ENCODE data around the gene THSD7A.
A peak's percentile ranks its signal among the peaks of the same experiment; 100 is the strongest.

THSD7A gene

DNA sequence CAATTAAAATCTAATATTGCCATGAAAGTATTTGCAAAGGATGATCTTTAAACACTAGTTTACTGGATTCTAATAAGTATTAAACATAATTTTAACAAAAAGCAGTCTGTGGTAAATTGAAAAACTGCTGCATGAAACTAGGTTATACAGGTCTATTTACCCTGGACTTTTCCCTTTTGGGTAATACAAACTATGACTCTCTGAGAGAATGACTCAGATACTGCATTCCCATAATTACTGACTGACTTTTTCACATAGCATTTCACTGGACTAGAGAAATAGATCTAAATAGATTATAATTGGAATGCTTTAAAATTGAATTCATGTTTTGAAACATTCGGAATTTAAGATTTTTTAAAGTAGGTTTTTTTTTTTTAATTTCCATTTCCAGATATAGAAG, 395.7 kb downstream of the THSD7A start:
- H3K4me3 ChIP-seq (ENCODE audit: control insufficient read depth, low read depth, low read length) = no peak overlapping the region
- TF ChIP-seq, protein P1, sequence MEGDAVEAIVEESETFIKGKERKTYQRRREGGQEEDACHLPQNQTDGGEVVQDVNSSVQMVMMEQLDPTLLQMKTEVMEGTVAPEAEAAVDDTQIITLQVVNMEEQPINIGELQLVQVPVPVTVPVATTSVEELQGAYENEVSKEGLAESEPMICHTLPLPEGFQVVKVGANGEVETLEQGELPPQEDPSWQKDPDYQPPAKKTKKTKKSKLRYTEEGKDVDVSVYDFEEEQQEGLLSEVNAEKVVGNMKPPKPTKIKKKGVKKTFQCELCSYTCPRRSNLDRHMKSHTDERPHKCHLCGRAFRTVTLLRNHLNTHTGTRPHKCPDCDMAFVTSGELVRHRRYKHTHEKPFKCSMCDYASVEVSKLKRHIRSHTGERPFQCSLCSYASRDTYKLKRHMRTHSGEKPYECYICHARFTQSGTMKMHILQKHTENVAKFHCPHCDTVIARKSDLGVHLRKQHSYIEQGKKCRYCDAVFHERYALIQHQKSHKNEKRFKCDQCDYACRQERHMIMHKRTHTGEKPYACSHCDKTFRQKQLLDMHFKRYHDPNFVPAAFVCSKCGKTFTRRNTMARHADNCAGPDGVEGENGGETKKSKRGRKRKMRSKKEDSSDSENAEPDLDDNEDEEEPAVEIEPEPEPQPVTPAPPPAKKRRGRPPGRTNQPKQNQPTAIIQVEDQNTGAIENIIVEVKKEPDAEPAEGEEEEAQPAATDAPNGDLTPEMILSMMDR (conservative IDR thresholded peaks at IDR 0.05; ENCODE audit: control insufficient read depth, insufficient read depth, low read depth, low read length) = no peak
- DNase-seq (ENCODE audit: low read depth) = peak; percentile 54

DNA sequence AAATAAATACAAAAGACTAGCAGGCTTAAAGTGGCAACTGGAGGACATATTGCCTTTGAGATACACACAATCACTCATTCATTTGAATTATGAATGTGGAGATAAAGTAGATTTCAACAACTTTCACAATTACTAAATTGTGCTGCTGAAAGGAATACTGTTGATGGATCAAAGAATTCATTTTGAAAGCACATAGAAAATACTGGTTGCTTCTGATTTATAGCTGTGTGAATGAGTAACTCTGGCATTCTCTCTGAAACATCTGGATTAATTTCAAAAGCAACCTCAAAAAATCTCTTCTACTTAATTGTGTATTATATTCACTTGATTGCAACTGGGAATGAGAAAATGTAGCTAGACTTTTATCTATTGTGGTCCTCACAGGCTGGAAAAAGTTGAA, 397.6 kb downstream of the THSD7A start:
- TF ChIP-seq, protein P1 (conservative IDR thresholded peaks at IDR 0.05; ENCODE audit: control insufficient read depth, insufficient read depth, low read depth, low read length) = no peak
- H3K4me3 ChIP-seq (ENCODE audit: control insufficient read depth, low read depth, low read length) = no peak overlapping the region
- DNase-seq (ENCODE audit: low read depth) = peak; percentile 52

DNA sequence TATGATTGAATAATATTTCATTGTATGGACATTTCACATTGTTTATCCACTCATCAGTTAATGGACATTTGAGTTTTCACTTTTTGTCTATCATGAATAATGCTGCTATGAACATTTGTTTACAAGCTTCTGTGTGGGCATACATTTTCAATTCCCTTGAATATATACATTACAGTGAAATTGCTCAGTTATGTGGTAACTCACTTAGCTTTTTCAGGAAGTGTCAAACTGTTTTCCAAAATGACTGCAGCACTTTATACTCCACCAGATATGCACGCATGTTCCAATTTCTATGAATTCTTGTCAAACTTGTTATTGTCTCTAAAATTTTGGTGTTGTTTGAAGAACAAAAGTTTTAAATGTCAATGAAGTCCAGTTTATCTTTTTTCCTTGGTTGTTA, 401.2 kb downstream of the THSD7A start:
- DNase-seq (ENCODE audit: low read depth) = no peak
- TF ChIP-seq, protein P1 (conservative IDR thresholded peaks at IDR 0.05; ENCODE audit: control insufficient read depth, insufficient read depth, low read depth, low read length) = no peak
- H3K4me3 ChIP-seq (ENCODE audit: control insufficient read depth, low read depth, low read length) = no peak overlapping the region

DNA sequence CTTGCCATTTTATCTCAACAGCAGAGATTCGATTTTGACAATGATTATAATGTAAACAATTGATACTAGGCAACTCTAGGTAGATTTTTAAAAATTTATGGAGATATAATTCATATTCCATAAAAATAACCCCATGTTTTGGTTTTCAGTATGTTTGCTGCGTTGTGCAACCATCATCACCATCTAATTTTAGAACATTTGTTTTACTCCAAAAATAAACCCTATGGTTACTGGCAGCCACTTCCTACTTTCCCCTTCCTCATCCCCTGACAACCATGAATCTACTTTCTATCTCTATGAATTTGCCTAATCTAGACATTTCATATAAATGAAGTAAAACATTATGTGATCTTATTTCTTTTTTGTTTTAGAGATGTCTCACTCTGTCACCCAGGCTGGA, 401.9 kb downstream of the THSD7A start:
- TF ChIP-seq, protein P1 (conservative IDR thresholded peaks at IDR 0.05; ENCODE audit: control insufficient read depth, insufficient read depth, low read depth, low read length) = no peak

DNA sequence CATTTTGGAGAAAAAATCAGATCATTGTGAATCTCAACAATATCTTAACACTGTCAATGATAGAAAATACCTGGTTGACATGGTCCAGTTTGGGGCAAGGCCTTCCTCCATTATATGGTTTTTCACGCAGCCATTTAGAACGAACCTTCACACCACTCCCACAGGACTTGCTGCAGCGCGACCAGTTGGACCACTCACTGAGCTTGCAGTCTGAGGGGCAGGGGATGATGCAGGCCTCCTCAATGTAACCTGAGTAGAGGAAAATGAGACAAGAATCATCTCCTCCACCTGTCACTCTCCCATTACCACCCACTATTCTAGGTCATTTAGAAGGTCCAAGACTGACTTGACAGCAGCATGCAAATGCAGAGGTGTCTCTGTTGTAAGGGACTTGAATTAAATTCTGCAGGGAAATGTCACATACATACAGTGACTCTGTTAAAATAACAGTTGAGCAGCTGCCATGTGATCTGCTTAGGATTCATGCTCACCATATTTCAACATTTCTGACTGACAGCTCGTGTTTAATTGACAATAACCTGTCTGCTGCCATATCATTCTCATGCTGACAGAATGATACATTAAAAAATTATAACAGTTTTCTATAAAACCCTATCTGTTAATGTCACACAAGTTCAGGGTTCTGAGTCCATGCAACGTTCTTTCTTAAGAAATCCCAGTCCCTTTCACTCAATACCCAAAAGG, 403.0 kb downstream of the THSD7A start:
- no peak overlapping the region for H3K4me3 ChIP-seq (ENCODE audit: control insufficient read depth, low read depth, low read length)
- DNase-seq (ENCODE audit: low read depth) = no peak
- TF ChIP-seq, protein P1 (conservative IDR thresholded peaks at IDR 0.05; ENCODE audit: control insufficient read depth, insufficient read depth, low read depth, low read length) = no peak

More for the DNA sequence above, 401.9 kb downstream of the THSD7A start:
- DNase-seq (ENCODE audit: low read depth) = no peak
- no peak overlapping the region for H3K4me3 ChIP-seq (ENCODE audit: control insufficient read depth, low read depth, low read length)

DNA sequence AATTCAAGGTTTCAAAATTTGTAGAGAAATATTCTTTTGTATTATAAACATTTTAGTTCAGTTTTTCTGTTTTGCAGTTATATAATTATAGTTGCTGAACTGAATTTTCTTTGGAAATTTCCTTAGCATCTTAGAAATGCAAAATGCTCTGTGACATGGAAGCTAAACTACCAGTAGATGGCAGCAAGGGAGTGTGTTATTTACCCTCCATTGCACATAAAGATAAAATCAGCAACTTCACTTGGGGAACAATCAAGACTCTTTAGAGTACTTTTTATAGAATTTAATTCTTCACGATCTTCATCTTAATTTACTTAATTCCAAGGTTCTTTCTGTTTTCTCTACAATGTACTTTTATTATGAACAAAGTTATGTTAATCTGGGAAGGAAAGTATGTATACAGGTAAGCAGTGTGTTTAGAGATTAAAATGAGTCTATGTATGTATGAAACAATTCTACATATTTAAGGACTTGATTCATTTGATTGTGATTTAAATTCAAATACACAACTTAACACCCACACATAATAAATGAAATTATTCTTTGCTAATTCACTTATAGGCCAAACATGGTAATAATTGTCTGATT, 404.2 kb downstream of the THSD7A start:
- TF ChIP-seq, protein P1 (conservative IDR thresholded peaks at IDR 0.05; ENCODE audit: control insufficient read depth, insufficient read depth, low read depth, low read length) = peak; percentile 83
- DNase-seq (ENCODE audit: low read depth) = peak; percentile 76

More for the DNA sequence above, 404.2 kb downstream of the THSD7A start:
- H3K4me3 ChIP-seq (ENCODE audit: control insufficient read depth, low read depth, low read length) = no peak overlapping the region

Measured in fibroblast of mammary gland (primary cell).